ENCODE measurements around the gene ATF7.
"Not testable (repeated sequence)": the region's sequence is repeated elsewhere in the genome, so short reads cannot be mapped to it uniquely, and the experiment has no call there.

The ATF7 gene

GRCh38 chr12:53625946-53626701, at the start of gene ATF7:
Gene ATF7 (minus strand): TSS chr12:53626382. CDS start chr12:53601000, 25,382 bp downstream.
- DNase-seq: peak; percentile 98 to 99 (median 98)

- peak; percentile 18 to 49 (median 34) for DNase-seq
These were observed 49.0 kb upstream of the ATF7 start for GRCh38 chr12:53674977-53675700.

- no peak for DNase-seq
These were observed 44.8 kb upstream of the ATF7 start for GRCh38 chr12:53670971-53671370.

DNA sequence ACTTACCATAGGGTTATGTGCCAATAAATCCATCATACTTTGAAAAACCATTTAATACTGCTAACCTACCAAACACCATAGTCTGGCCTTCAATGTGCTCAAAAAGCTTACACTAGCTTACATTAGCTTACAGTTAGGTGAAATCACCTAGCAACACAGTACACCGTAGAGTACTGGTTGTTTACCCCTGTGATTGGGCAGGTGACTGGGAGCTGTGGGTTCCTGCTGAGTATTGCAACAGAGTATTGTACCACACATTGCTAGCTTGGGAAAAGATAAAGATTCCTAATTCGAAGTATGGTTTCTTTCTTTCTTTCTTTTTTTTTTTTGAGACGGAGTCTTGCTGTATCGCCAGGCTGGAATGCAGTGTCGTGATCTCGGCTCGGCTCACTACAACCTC, 44.1 kb upstream of the ATF7 start:
- no peak for DNase-seq

GRCh38 chr12:53667080-53667479, 40.9 kb upstream of the ATF7 start:
- no peak for DNase-seq

DNA sequence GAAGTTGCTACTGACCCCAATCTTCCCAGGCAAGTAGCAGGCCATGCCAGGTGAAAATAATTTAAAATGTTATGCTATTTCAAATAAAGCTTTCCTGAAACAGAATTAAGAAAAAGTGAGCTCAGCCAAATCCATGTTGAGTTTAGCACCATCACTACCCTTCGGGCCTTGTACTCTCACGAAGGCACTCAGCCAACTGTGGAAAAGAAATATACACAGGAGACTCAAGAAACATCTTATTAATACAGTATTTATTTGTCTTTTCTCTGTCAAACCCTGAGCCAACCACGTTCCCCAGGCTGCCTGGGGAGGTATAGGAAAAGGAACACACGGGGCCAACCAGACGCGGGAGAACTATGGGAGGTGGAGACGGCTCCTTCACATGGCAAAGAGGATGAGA, 38.8 kb upstream of the ATF7 start:
- no peak for DNase-seq

DNA sequence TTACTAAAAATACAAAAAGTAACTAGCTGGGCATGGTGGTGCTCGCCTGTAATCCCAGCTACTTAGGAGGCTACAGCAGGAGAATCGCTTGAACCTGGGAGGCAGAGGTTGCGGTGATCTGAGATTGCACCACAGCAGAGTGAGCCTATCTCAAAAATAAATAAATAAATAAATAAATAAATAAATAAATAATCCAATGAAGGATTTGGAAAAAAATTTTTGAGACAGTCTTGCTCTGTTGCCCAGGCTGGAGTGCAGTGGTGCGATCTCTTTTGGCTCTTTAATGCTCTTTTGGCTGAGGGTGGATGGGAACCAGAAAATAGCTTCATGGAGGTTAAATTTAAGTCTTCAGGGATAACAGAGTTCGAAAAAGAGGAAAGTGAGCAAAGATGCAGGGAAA, 38.0 kb upstream of the ATF7 start:
- DNase-seq: no peak

GRCh38 chr12:53660041-53660440, 33.9 kb upstream of the ATF7 start:
- DNase-seq: no peak

GRCh38 chr12:53659571-53659981, 33.4 kb upstream of the ATF7 start:
- no peak for DNase-seq

DNA sequence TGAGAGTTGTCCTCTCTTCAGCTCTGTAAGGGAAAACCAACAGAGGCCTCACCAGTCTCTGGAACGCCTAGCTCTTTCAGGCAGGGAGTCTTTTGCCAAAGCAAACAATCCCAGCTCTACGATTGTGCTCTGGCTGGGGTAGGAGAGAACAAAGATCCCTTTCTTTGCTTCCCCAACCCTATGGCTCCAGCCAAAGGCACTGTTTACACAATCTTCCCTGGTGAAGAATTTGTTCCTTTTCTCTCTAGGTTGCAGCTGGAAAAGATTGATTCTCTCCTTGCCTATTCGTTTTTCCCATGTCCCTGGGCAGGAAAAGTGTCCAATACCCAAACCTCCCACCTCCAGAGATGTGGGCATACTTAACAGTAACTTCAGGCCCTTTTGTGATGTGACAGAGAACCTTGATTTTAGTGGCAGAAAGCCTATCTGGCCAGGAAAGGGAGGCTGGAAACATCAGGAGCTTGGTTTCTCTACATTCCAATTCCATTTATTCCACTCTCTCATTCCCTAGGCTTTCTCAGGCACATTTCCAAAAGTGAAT, 32.9 kb upstream of the ATF7 start:
- no peak for DNase-seq

- DNase-seq: no peak
These were observed 30.9 kb upstream of the ATF7 start for GRCh38 chr12:53657041-53657440.

DNA sequence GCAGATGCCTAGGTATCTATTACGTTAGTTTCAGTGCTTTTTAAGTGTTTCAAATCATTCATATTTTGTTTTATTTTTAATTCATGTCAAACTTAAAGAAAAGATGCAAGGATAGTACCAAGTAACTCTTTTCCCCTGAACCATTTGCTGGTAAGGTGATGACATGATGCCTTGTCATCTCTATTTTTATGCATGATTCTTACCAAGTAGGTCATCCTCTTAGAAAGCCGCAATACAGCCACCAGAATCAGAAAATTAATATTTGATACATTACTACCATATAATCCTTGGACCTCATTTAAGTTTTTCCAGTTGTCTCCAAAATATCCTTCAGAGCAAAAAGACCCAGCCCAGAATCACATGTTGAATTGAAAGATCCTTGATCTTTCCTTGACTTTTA, 27.4 kb upstream of the ATF7 start:
- no peak for DNase-seq

- no peak for DNase-seq
These were observed 26.2 kb upstream of the ATF7 start for GRCh38 chr12:53652366-53652765.

DNA sequence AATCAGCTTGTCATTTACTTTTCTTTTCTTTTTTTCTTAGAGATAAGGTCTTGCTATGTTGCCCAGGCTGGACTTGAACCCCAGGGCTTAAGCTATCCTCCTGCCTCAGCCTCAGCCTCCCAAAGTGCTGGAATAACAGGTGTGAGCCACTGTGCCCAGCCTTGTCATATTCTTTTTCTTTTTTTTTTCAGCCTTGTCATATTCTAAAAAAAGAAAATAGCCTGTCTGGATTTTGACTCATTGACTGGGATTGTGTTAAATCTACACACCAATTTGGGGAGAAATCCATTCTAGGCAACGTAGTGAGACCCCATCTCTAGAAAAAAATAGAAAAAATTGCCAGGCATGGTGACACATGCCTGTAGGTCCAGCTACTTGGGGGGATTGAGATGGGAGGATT, 25.6 kb upstream of the ATF7 start:
- DNase-seq: no peak

GRCh38 chr12:53646300-53646699, 20.1 kb upstream of the ATF7 start:
- not testable (repeated sequence) for DNase-seq

- no peak for DNase-seq
These were observed 19.0 kb upstream of the ATF7 start for GRCh38 chr12:53645165-53645564.

DNA sequence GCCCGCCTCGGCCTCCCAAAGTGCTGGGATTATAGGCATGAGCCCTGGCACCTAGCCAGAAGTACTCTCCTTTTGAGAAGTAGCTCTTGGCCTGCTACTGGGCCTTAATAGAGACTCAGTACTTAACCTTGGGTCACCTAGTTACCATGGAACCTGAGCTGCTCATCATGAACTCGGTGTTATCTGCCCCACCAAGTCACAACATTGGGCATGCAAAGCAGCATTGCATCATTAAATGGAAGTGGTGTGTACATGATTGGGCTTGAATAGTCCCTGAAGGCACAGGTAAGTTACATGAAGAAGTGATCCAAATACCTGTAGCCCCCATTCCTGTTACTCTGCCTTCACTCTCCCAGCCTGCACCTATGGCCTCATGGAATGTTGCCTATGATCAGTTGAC, 18.0 kb upstream of the ATF7 start:
- DNase-seq: no peak

GRCh38 chr12:53643232-53643979, 17.2 kb upstream of the ATF7 start:
- DNase-seq: no peak

GRCh38 chr12:53638057-53638456, 11.9 kb upstream of the ATF7 start:
- DNase-seq: no peak

DNA sequence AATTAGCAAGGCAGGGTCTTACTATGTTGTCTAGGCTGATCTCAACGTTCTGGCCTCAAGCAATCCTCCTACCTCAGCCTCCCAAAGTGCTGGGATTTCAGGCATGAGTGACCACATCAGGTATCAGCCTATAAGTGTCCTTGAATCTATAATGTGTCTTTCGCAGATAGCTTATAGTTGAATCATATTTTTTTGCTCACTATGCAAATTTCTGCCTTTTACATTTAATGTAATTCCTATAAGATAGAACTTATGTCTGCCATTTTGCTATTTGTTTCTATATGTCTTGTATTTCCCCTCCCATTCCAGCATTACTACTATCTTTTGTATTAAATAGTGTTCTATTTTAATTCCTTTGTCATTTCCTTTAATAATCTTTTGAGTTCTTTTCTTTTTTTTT, 10.5 kb upstream of the ATF7 start:
- no peak for DNase-seq

DNA sequence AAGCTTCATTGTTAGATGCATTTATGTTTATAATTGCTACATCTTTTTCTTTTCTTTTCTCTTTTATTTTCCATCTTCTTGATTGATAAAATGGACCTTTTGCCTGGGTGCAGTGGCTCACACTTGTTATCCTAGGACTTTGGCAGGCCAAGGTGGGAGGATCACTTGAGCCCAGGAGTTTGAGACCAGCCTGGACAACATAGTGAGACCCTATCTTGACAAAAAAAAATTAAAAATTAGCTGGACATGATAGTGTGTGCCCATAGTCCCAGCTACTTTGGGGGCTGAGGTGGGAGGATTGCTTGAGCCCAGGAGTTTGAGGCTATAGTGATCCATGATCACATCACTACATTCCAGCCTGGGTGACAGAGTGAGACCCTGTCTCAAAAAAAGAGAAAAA, 9.5 kb upstream of the ATF7 start:
- DNase-seq: not testable (repeated sequence)

DNA sequence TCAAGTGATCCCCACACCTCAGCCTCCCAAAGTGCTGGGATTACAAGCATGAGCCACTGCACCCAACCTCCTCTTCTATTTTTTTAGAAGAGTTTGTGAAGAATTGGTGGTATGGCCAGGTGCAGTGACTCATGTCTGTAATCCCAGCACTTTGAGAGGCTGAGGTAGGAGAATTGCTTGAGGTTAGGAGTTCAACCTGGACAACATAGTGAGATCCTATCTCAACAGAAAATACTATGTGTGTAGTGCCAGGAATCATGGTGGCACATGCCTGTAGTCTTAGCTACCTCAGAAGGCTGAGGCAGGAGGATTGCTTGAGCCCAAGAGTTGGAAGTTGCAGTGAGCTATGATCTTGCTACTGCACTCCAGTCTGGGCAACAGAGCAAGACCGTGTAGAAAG, 5.5 kb upstream of the ATF7 start:
- DNase-seq: no peak

DNA sequence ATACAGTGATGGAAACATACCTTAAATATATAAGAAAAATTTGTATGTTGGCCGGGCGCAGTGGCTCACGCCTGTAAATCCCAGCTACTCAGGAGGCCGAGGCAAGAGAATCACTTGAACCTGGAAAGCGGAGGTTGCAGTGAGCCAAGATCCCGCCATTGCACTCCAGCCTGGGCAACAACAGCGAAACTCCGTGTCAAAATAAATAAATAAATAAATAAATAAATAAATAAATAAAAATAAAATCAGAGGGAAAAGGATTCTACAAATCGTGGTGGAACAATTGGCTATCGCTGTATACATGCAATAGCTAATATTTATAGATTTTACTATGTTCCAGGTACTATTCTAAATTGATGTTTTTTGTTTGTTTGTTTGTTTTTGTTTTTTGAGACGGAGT, 1.7 kb upstream of the ATF7 start:
- DNase-seq: no peak
